H1 (cell line): ENCODE measurements around the gene SUMF2. TPM values are rescaled to one million over a fixed set of nuclear protein-coding genes. Genes with fewer than 3 reads are reported as not detected.

Source experiments
- CTCF ChIA-PET: fragments of 300-600 bp; sonication (Branson Sonifier 250); formaldehyde crosslinking; loops from one replicate; lab custom pipeline; 2021; ENCODE audit not compliant: partially characterized antibody; lab: Charles Lee
- POLR2A ChIA-PET: fragments of 300-600 bp; sonication (Branson Sonifier 250); formaldehyde crosslinking; loops from one replicate; lab custom pipeline; 2021; ENCODE audit warnings: inconsistent platforms; ENCODE audit not compliant: partially characterized antibody; lab: Charles Lee
- DNase-seq, 2 experiments: peaks; one replicate each; pipeline versions ENCODE4 v3.0.0 to v3.0.0-alpha.2; 2010 to 2022; ENCODE audit warnings: low spot score in 2 of 2, low read depth in 1 of 2, mixed read lengths in 1 of 2
- FAIRE-seq: peaks from 2 replicates; lab custom pipeline; 2011; peaks lifted over from hg19 to GRCh38; lab: Jason Lieb, UNC
- H2AFZ ChIP-seq: 2 replicates; pipeline ENCODE4 v1.8.1; 2012; ENCODE audit warnings: low read length, inconsistent platforms
- H2AK5ac ChIP-seq: 2 replicates; pipeline ENCODE4 v1.6.1; 2013; ENCODE audit warnings: low read depth, low read length
- H2BK120ac ChIP-seq: replicated peaks from 2 replicates; pipeline ENCODE3; 2013; ENCODE audit warnings: low read depth, low read length, inconsistent platforms
- H2BK12ac ChIP-seq: 2 replicates; pipeline ENCODE4 v1.6.1; 2013; ENCODE audit warnings: low read depth, low read length
- H2BK15ac ChIP-seq: 2 replicates; pipeline ENCODE4 v1.6.1; 2013; ENCODE audit warnings: low read length
- H2BK20ac ChIP-seq: 2 replicates; pipeline ENCODE4 v1.6.1; 2013; ENCODE audit warnings: low read length
- H2BK5ac ChIP-seq: 2 replicates; pipeline ENCODE4 v1.6.1; 2013; ENCODE audit warnings: low read depth, low read length
- H3K14ac ChIP-seq: 2 replicates; pipeline ENCODE4 v1.6.1; 2013; ENCODE audit warnings: inconsistent platforms; ENCODE audit not compliant: insufficient read length
- H3K18ac ChIP-seq: 2 replicates; pipeline ENCODE4 v1.6.1; 2013; ENCODE audit warnings: low read length; ENCODE audit errors: extremely low read depth
- H3K23ac ChIP-seq: 2 replicates; pipeline ENCODE4 v1.6.1; 2013; ENCODE audit warnings: inconsistent platforms; ENCODE audit not compliant: insufficient read length
- H3K23me2 ChIP-seq: 2 replicates; pipeline ENCODE4 v1.6.1; 2013; ENCODE audit warnings: low read depth, low read length
- H3K27ac ChIP-seq: 2 replicates; pipeline ENCODE4 v1.6.1; 2011; ENCODE audit warnings: low read depth, low read length, inconsistent platforms
- H3K27me3 ChIP-seq, 4 experiments: replicated peaks in 1 of 4; 1 replicate in 1 of 4; 2 replicates in 3 of 4; pipeline versions ENCODE4 v1.6.1 to v1.8.1; 2011 to 2013; ENCODE audit warnings: low read length in 3 of 4, mild to moderate bottlenecking in 3 of 4, inconsistent platforms in 2 of 4, mixed read lengths in 2 of 4, moderate library complexity in 1 of 4; ENCODE audit not compliant: control insufficient read depth in 3 of 4, insufficient read depth in 3 of 4; ENCODE audit errors: extremely low read depth in 1 of 4
- H3K36me3 ChIP-seq, 4 experiments: 2 replicates each; pipeline versions ENCODE4 v1.6.1 to v1.8.1; 2011 to 2013; ENCODE audit warnings: mild to moderate bottlenecking in 4 of 4, low read length in 3 of 4, moderate library complexity in 2 of 4, control low read depth in 1 of 4, inconsistent platforms in 1 of 4; ENCODE audit not compliant: insufficient read depth in 4 of 4, control insufficient read depth in 2 of 4
- H3K4ac ChIP-seq: replicated peaks from 2 replicates; pipeline ENCODE3; 2013; ENCODE audit warnings: low read length, low read depth, mixed read lengths, inconsistent platforms; ENCODE audit not compliant: insufficient read length
- H3K4me1 ChIP-seq, 4 experiments: replicated peaks in 1 of 4; 1 replicate in 1 of 4; 2 replicates in 3 of 4; pipeline versions ENCODE4 v1.6.1 to v1.8.1; 2011 to 2013; ENCODE audit warnings: low read length in 3 of 4, inconsistent platforms in 2 of 4, mixed read lengths in 1 of 4; ENCODE audit not compliant: insufficient read depth in 4 of 4, control insufficient read depth in 3 of 4
- H3K4me2 ChIP-seq, 2 experiments: 2 replicates each; pipeline versions ENCODE4 v1.6.1 to v1.8.1; 2011 to 2013; ENCODE audit warnings: low read depth in 2 of 2, low read length in 2 of 2, control low read depth in 1 of 2, inconsistent platforms in 1 of 2, mild to moderate bottlenecking in 1 of 2; ENCODE audit not compliant: insufficient read depth in 1 of 2
- H3K4me3 ChIP-seq, 4 experiments: fragments of 200-600, 300-600 bp in 1 of 4; sonication (generic), shearing (Covaris generic), sonication (Bioruptor Twin) in 1 of 4; 2 replicates each; pipeline versions ENCODE4 v1.5.1 to v1.8.1; 2011 to 2016; ENCODE audit warnings: low read length in 4 of 4, low read depth in 3 of 4, control low read depth in 2 of 4, inconsistent platforms in 2 of 4, mild to moderate bottlenecking in 2 of 4, mixed read lengths in 1 of 4, moderate library complexity in 1 of 4; ENCODE audit not compliant: insufficient read depth in 2 of 4; ENCODE audit errors: extremely low read depth in 1 of 4
- H3K56ac ChIP-seq: replicated peaks from 2 replicates; pipeline ENCODE3; 2013; ENCODE audit warnings: low read depth, mild to moderate bottlenecking, mixed read lengths, low read length, inconsistent platforms; ENCODE audit not compliant: insufficient read length
- H3K79me1 ChIP-seq: 2 replicates; pipeline ENCODE4 v1.6.1; 2013; ENCODE audit warnings: low read depth, low read length, control low read depth
- H3K79me2 ChIP-seq, 2 experiments: 2 replicates each; pipeline versions ENCODE4 v1.6.1 to v1.8.1; 2012 to 2013; ENCODE audit warnings: low read length in 2 of 2, mild to moderate bottlenecking in 2 of 2, inconsistent platforms in 1 of 2; ENCODE audit not compliant: insufficient read depth in 2 of 2, control insufficient read depth in 1 of 2
- H3K9ac ChIP-seq, 4 experiments: replicated peaks in 1 of 4; 1 replicate in 1 of 4; 2 replicates in 3 of 4; pipeline versions ENCODE4 v1.6.1 to v1.8.1; 2011 to 2013; ENCODE audit warnings: low read depth in 3 of 4, low read length in 3 of 4, control low read depth in 2 of 4, mild to moderate bottlenecking in 2 of 4, moderate library complexity in 2 of 4, inconsistent platforms in 1 of 4; ENCODE audit errors: extremely low read depth in 1 of 4
- H3K9me3 ChIP-seq, 2 experiments: 2 replicates each; pipeline versions ENCODE4 v1.6.1 to v1.8.1; 2012 to 2013; ENCODE audit warnings: mild to moderate bottlenecking in 2 of 2, moderate library complexity in 2 of 2, control low read depth in 1 of 2, inconsistent platforms in 1 of 2, low read depth in 1 of 2, low read length in 1 of 2, mixed read lengths in 1 of 2; ENCODE audit not compliant: insufficient read depth in 2 of 2
- H4K20me1 ChIP-seq, 2 experiments: replicated peaks in 1 of 2; 2 replicates each; pipeline versions ENCODE3 to v1.8.1; 2011 to 2013; ENCODE audit warnings: inconsistent platforms in 2 of 2, low read length in 2 of 2, mild to moderate bottlenecking in 1 of 2; ENCODE audit not compliant: insufficient read depth in 2 of 2, control insufficient read depth in 1 of 2
- H4K5ac ChIP-seq: 2 replicates; pipeline ENCODE4 v1.6.1; 2013; ENCODE audit warnings: low read length, low read depth, mixed read lengths, inconsistent platforms; ENCODE audit not compliant: insufficient read length
- H4K8ac ChIP-seq: 2 replicates; pipeline ENCODE4 v1.8.0; 2013; ENCODE audit warnings: mild to moderate bottlenecking, moderate library complexity, low read length, inconsistent platforms; ENCODE audit not compliant: insufficient read depth; ENCODE audit errors: extremely low read depth
- H4K91ac ChIP-seq: replicated peaks from 2 replicates; pipeline ENCODE3; 2013; ENCODE audit warnings: low read length, mixed read lengths, inconsistent platforms; ENCODE audit not compliant: insufficient read length
- BACH1 ChIP-seq: IDR thresholded peaks from 2 replicates; pipeline ENCODE4 v1.6.1; 2012; ENCODE audit warnings: low read length, improper control_type of control experiment
- CTBP2 ChIP-seq: IDR thresholded peaks from 2 replicates; pipeline ENCODE4 v1.7.0; 2011; ENCODE audit warnings: borderline replicate concordance, mild to moderate bottlenecking, moderate library complexity, mixed read lengths, low read length; ENCODE audit not compliant: insufficient read depth, insufficient read length
- CTCF ChIP-seq, 3 experiments: IDR thresholded peaks; 1 replicate in 2 of 3; 2 replicates in 1 of 3; pipeline versions ENCODE4 v1.5.1 to v1.6.1; 2011; ENCODE audit warnings: low read length in 3 of 3, mild to moderate bottlenecking in 3 of 3, inconsistent platforms in 2 of 3, low read depth in 1 of 3, moderate library complexity in 1 of 3; ENCODE audit not compliant: insufficient read depth in 1 of 3; ENCODE audit errors: control extremely low read depth in 1 of 3
- FOSL1 ChIP-seq: IDR thresholded peaks from 2 replicates; pipeline ENCODE4 v1.6.1; 2011; ENCODE audit warnings: mild to moderate bottlenecking, low read depth, low read length, moderate library complexity; ENCODE audit not compliant: insufficient read depth
- GABPA ChIP-seq: IDR thresholded peaks from 2 replicates; pipeline ENCODE4 v1.6.1; 2011; ENCODE audit warnings: mild to moderate bottlenecking, low read length, moderate library complexity, borderline replicate concordance; ENCODE audit not compliant: insufficient read depth
- KDM1A ChIP-seq: fragments of 200-600, 300-600 bp; sonication (generic); IDR thresholded peaks from 2 replicates; pipeline ENCODE4 v1.7.1; 2016; ENCODE audit warnings: mild to moderate bottlenecking, low read length, borderline replicate concordance
- MAX ChIP-seq: IDR thresholded peaks from 2 replicates; pipeline ENCODE4 v1.6.1; 2012; ENCODE audit warnings: inconsistent platforms
- RFX5 ChIP-seq: IDR thresholded peaks from 2 replicates; pipeline ENCODE4 v1.6.1; 2011; ENCODE audit warnings: low read depth, low read length, improper control_type of control experiment, borderline replicate concordance
- YY1 ChIP-seq: IDR thresholded peaks from 2 replicates; pipeline ENCODE4 v1.6.1; 2011; ENCODE audit warnings: low read depth, mild to moderate bottlenecking, low read length
- WGBS, 2 experiments: shearing (Covaris generic) in 1 of 2; methylation state at CpG; one replicate each; pipeline versions ENCODE4 v1.1.6 to v1.1.7; 2013 to 2015; ENCODE audit warnings: low lambda C conversion rate in 2 of 2, mixed read lengths in 2 of 2, inconsistent platforms in 1 of 2, low coverage in 1 of 2, missing lambda C conversion rate in 1 of 2; ENCODE audit not compliant: insufficient replicate concordance in 2 of 2, insufficient coverage in 1 of 2, insufficient read length in 1 of 2; ENCODE audit errors: extremely low coverage in 1 of 2, missing lambda C conversion rate in 1 of 2; 5-methylcytosine and 5-hydroxymethylcytosine counted together
- polyA plus RNA-seq, 7 experiments: library from polyadenylated mRNA; depleted of rRNA in 3 of 7; stranded (reverse) in 5 of 7; unstranded in 2 of 7; fragments of >200 nt in 5 of 7; fragments of 200-250 nt in 2 of 7; gene quantifications; 1 replicate in 5 of 7; 2 replicates in 1 of 7; 4 replicates in 1 of 7; pipeline versions ENCODE4 v1.2.1 to v1.2.3, GENCODE V29; 2011 to 2013; ENCODE audit warnings: missing spikeins in 2 of 7, mixed read lengths in 2 of 7
- total RNA-seq: library from RNA; stranded (reverse); fragmentation: NEBNext Ultra II Directional; extraction: Animal tissue kit (Norgen Biotek cat#: 25700); gene quantifications from 2 replicates; pipeline ENCODE4 v1.2.1, GENCODE V29; 2021

Gene SUMF2
- total and polyA plus RNA-seq, 2 of the 8 experiments (the other 6 are each of a cell fraction or from before 2014, with no cell fraction given): 39.8 to 59.2 TPM

- no peak within 1 kb of the TSS for H3K56ac ChIP-seq
- H4K20me1 ChIP-seq: no peaks in the 10 kb centered on the region
- no peak within 1 kb of the TSS for H4K5ac ChIP-seq
- H2BK5ac ChIP-seq: no peak within 1 kb of the TSS
- no peak within 1 kb of the TSS for H3K23ac ChIP-seq
- H2BK15ac ChIP-seq: no peak within 1 kb of the TSS
- no peak within 1 kb of the TSS for H3K14ac ChIP-seq
- no peak within 1 kb of the TSS for H2AFZ ChIP-seq
- H3K27ac ChIP-seq: no peak within 1 kb of the TSS
- no peaks in the 10 kb centered on the region for H3K27me3 ChIP-seq
- no peaks in the 10 kb centered on the region for H3K23me2 ChIP-seq
- no peak for FAIRE-seq
- no peak for DNase-seq
- no peaks in the 10 kb centered on the region for H3K4me1 ChIP-seq
- H3K9me3 ChIP-seq: peaks cover 0 to 3% of the 10 kb centered on the region in 2 experiments; a peak in 2 of 4 replicates
- H3K9ac ChIP-seq: no peak within 1 kb of the TSS
- no peak within 1 kb of the TSS for H4K8ac ChIP-seq
- no peak within 1 kb of the TSS for H2BK120ac ChIP-seq
- H3K18ac ChIP-seq: no peak within 1 kb of the TSS
- H3K79me2 ChIP-seq: no peaks in the 10 kb centered on the region
- H3K4me2 ChIP-seq: no peak within 1 kb of the TSS
- no peaks in the 10 kb centered on the region for H3K36me3 ChIP-seq
- H2BK12ac ChIP-seq: no peak within 1 kb of the TSS
- WGBS, 2 experiments: 85% methylated on average over 17 of the region's 19 CpGs; no CpG with 5 or more reads in 1 of the 2 experiments
- ChIA-PET CTCF (interaction anchor here (1.0 to 3.8 kb wide), 6 partner anchors 10 to 118 kb away, joined by 3 to 23 read pairs (median 4); no protein-coding TSS in a partner anchor), POLR2A (interaction anchor here (0.6 to 3.3 kb wide), 12 partner anchors 8 to 1407 kb away, joined by 3 to 18 read pairs (median 4); partner anchors contain the start of genes CCT6A and PSPH)
- H4K91ac ChIP-seq: no peak within 1 kb of the TSS
- no peak within 1 kb of the TSS for H3K4ac ChIP-seq
- H2AK5ac ChIP-seq: no peak within 1 kb of the TSS
- no peak within 1 kb of the TSS for H2BK20ac ChIP-seq
- no peak within 1 kb of the TSS for H3K4me3 ChIP-seq
- no peaks in the 10 kb centered on the region for H3K79me1 ChIP-seq
- TF ChIP-seq CTCF (IDR thresholded peaks at IDR 0.05; ENCODE audit: control extremely low read depth in 1 of 3, insufficient read depth in 1 of 3, low read depth in 1 of 3, low read length in 3 of 3): peak; percentile 44 to 60 (median 57)
- TF ChIP-seq GABPA: no peak
- TF ChIP-seq KDM1A: no peak
- TF ChIP-seq RFX5: no peak
- TF ChIP-seq BACH1: no peak
- TF ChIP-seq YY1: no peak
- TF ChIP-seq MAX: no peak
- TF ChIP-seq CTBP2: no peak
- TF ChIP-seq FOSL1: no peak
These were observed 28.9 kb downstream of the SUMF2 start, which contains the start of gene PHKG1 for GRCh38 chr7:56092789-56093531. Gene PHKG1 (minus strand): TSS chr7:56092952. CDS start chr7:56088941, 4,011 bp downstream.
